Ascending aorta (tissue), 2 donors: ENCODE results near the gene ENDOG. TPM values are rescaled to one million over a fixed set of nuclear protein-coding genes. Genes with fewer than 3 reads are reported as not detected.
"Not testable (repeated sequence)": the region's sequence is repeated elsewhere in the genome, so short reads cannot be mapped to it uniquely, and the experiment has no call there.

Source experiments
- DNase-seq, 2 donors: peaks; one replicate each; pipeline ENCODE4 v3.0.0-alpha.2; 2019; ENCODE audit warnings: low spot score in 2 of 2
- H3K27ac ChIP-seq, 2 donors: fragments of 200-600 bp; sonication (generic); one replicate each; pipeline ENCODE4 v1.5.1; 2016 to 2017; ENCODE audit warnings: mild to moderate bottlenecking in 1 of 2
- H3K27me3 ChIP-seq: fragments of 200-600 bp; sonication (generic); one replicate; pipeline ENCODE4 v1.5.1; 2017
- H3K36me3 ChIP-seq, 2 donors: fragments of 200-600 bp; sonication (generic); one replicate each; pipeline ENCODE4 v1.5.1; 2016
- H3K4me1 ChIP-seq, 2 donors: fragments of 200-600 bp; sonication (generic); one replicate each; pipeline ENCODE4 v1.5.1; 2016 to 2017; ENCODE audit warnings: mild to moderate bottlenecking in 1 of 2
- H3K4me3 ChIP-seq, 2 donors: fragments of 200-600 bp; sonication (generic); one replicate each; pipeline ENCODE4 v1.5.1; 2016 to 2017; ENCODE audit warnings: mild to moderate bottlenecking in 1 of 2
- H3K9me3 ChIP-seq, 2 donors: fragments of 200-600 bp; sonication (generic); one replicate each; pipeline ENCODE4 v1.5.1; 2016
- intact Hi-C: fragments of 100-400 bp; cut with DNase I; formaldehyde crosslinking; loops from one replicate; pipeline ENCODE4 v1.15.1; 2023
- total RNA-seq: library from RNA; depleted of rRNA; stranded (reverse); fragments of >200 nt; gene quantifications from one replicate; pipeline ENCODE4 v1.1.0, GENCODE V29; 2016
- TF ChIP-seq, protein P1 (sequence below), 3 experiments: fragments of 200-600 bp in 2 of 3; fragments of 450-650 bp in 1 of 3; sonication (generic) in 2 of 3; IDR thresholded peaks; one replicate each; pipeline ENCODE4 v1.5.1; 2016 to 2019; ENCODE audit warnings: antibody characterized with exemption in 3 of 3, mild to moderate bottlenecking in 1 of 3, moderate library complexity in 1 of 3

ENDOG gene
- total RNA-seq, 1 donor from 2014 or later: 59.4 TPM

DNA sequence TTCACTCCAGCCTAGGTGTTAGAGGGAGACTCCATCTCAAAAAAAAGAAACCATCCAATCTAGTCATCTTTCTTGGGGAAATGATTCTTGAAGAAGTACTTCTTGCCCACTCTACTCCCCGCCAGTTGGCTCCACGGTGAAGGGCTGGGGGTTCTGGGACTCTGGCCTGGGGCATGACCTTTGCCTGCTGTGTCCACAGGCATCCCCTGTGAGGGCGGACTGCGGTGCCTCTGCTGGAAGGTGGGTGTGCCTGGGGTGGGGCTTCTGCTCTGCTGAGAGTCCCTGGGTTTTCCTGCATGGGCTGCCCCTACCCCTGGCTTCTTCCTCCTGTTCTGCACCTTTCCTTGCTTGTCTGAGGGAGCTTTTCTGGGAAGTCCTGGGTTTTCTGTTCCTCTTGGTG lies 27.8 kb upstream of the ENDOG start:
- Histone ChIP-seq H3K27me3 (no peaks in the 10 kb centered on the region), H3K4me3 (no peak overlapping the region), H3K36me3 (peaks cover 42 to 45% of the 10 kb centered on the region in 2 donors), H3K27ac (no peak overlapping the region), H3K4me1 (peaks cover 4 to 6% of the 10 kb centered on the region in 2 donors), H3K9me3 (no peaks in the 10 kb centered on the region)
- DNase-seq: no peak
- intact Hi-C loops: no loop called here
- TF ChIP-seq, protein P1, sequence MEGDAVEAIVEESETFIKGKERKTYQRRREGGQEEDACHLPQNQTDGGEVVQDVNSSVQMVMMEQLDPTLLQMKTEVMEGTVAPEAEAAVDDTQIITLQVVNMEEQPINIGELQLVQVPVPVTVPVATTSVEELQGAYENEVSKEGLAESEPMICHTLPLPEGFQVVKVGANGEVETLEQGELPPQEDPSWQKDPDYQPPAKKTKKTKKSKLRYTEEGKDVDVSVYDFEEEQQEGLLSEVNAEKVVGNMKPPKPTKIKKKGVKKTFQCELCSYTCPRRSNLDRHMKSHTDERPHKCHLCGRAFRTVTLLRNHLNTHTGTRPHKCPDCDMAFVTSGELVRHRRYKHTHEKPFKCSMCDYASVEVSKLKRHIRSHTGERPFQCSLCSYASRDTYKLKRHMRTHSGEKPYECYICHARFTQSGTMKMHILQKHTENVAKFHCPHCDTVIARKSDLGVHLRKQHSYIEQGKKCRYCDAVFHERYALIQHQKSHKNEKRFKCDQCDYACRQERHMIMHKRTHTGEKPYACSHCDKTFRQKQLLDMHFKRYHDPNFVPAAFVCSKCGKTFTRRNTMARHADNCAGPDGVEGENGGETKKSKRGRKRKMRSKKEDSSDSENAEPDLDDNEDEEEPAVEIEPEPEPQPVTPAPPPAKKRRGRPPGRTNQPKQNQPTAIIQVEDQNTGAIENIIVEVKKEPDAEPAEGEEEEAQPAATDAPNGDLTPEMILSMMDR (IDR thresholded peaks at IDR 0.05): no peak

DNA sequence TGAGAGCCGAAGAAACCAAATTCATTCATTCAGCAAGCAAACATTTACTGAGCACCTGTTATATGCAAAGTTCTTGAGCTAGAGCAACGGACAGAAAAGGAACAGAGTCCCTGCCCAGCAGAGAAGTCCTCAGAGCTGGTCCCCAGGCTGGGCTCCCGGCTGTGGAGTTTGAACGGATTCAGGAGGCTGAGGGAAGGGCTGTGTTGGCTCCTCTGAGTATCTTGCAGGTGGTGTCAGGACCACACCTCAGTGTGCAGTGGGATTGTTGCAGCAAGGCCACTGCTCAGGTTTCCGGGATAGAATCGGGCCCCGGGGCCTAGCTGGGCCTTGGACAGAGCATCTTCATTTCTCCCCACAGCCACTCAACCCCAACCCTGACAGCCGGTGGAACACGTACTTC lies 26.2 kb upstream of the ENDOG start:
- TF ChIP-seq, protein P1 (IDR thresholded peaks at IDR 0.05): no peak
- Histone ChIP-seq H3K27ac (no peak overlapping the region), H3K4me1 (peaks cover 4 to 6% of the 10 kb centered on the region in 2 donors), H3K9me3 (no peaks in the 10 kb centered on the region), H3K4me3 (no peak overlapping the region), H3K36me3 (peaks cover 50 to 59% of the 10 kb centered on the region in 2 donors), H3K27me3 (no peaks in the 10 kb centered on the region)
- DNase-seq: no peak
- intact Hi-C loops: no loop called here

DNA sequence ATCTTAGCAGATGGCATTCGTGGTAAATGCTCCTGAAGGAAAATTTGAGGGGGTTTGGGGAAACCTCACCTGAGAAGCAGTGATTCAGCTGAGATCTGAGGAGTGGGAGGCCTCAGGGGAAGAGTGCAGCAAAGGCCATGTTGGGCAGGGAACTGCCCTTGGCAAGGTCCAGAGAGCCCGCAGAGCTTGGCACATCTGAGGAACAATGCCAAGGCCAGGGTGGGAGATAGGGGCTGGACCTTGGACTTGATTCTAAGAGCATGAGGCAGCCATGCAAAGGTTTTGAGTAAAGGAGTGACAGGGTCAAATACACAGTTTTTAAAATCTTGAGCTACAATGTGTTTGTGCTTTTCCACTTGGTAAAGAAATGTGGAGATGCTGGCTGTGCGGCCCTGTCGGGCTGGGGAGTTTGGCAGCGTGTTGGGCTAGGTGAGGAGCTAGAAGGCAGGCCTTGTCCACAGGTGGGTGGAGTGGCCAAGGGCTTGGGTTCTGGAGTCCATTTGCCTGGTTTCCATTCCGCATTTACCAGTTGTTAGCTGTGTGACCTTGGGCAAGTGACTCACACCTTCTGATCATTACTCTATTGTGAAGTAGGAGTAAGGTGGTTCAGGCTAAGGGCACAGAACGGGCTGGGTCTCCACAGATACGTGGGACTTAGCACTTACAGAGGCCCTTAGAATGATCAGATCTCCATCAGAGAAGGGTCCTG lies 25.2 kb upstream of the ENDOG start:
- DNase-seq: no peak
- TF ChIP-seq, protein P1 (IDR thresholded peaks at IDR 0.05): no peak
- no peaks in the 10 kb centered on the region for H3K27me3 ChIP-seq
- H3K27ac ChIP-seq: no peak overlapping the region
- peaks cover 3 to 4% of the 10 kb centered on the region in 2 donors for H3K4me1 ChIP-seq
- H3K9me3 ChIP-seq: no peaks in the 10 kb centered on the region
- no peak overlapping the region for H3K4me3 ChIP-seq
- H3K36me3 ChIP-seq: peaks cover 60 to 69% of the 10 kb centered on the region in 2 donors
- intact Hi-C loops: no loop called here

DNA sequence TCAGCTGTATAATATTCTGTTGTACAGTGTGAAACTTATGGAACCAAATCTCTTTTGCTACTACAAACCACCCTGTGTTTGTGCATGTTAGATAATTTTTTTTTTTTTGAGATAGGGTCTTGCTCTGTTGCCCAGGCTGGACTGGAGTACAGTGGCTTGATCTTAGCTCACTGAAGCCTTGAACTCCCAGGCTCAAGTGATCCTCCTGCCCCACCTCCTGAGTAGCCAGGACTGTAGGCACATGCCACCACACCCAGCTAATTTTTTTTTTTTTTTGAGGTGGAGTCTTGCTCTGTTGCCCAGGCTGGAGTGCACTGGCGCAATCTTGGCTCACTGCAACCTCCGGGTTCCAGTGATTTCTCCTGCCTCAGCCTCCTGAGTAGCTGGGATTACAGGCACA lies 23.3 kb upstream of the ENDOG start:
- intact Hi-C loops, DNase-seq, H3K27ac ChIP-seq, H3K27me3 ChIP-seq, H3K4me3 ChIP-seq, H3K4me1 ChIP-seq, H3K9me3 ChIP-seq: not testable (repeated sequence)
- peaks cover 78 to 84% of the 10 kb centered on the region in 2 donors for H3K36me3 ChIP-seq

DNA sequence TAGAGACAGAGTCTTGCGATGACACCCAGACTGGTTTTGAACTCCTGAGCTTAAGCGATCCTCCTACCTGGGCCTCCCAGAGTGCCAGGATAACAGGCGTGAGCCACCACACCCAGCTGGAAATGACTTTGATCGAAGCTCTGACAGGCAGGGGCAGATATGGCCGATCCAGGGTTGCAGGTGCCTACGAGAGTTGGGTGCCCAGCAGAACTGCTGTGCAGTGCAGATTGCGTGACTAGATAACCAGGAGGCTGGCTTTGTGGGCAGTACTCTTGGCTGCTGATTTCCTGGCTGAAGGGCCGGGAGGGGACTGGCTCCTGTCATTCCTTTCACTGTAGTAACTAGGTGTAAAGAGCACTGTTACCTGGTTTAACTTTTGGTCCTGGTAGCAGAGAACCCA lies 19.4 kb upstream of the ENDOG start:
- TF ChIP-seq, protein P1 (IDR thresholded peaks at IDR 0.05): no peak
- Histone ChIP-seq H3K36me3 (peaks cover 70 to 77% of the 10 kb centered on the region in 2 donors), H3K4me1 (no peaks in the 10 kb centered on the region), H3K27ac (no peak overlapping the region), H3K9me3 (no peaks in the 10 kb centered on the region), H3K4me3 (no peak overlapping the region), H3K27me3 (no peaks in the 10 kb centered on the region)
- DNase-seq: no peak
- intact Hi-C loops: no loop called here

DNA sequence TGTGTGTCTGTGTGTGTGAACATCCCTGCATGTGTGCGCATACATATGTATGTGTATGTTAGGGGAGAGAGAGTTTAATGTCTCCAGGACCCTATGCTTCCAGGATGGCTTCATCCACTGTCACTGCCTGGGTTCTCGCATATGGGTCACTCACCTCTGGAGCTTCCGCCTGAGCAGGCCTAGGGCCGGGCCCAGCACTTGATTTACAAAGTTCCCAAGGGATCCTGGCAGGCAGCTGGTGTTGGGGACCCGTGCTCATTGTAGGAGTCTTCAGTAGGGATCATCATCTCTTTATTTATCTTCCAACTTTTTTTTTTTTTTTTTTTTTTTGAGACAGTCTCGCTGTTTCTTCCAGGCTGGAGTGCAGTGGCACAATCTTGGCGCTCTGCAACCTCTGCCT lies 18.2 kb upstream of the ENDOG start:
- Histone ChIP-seq H3K27me3 (no peaks in the 10 kb centered on the region), H3K9me3 (no peaks in the 10 kb centered on the region), H3K4me3 (no peak overlapping the region), H3K36me3 (peaks cover 64 to 82% of the 10 kb centered on the region in 2 donors), H3K4me1 (no peaks in the 10 kb centered on the region), H3K27ac (no peak overlapping the region)
- DNase-seq: no peak
- intact Hi-C loops: no loop called here
- TF ChIP-seq, protein P1 (IDR thresholded peaks at IDR 0.05): no peak
